WTC11 (cell line): ENCODE measurements around the gene CEP192. TPM values are rescaled to one million over a fixed set of nuclear protein-coding genes. Genes with fewer than 3 reads are reported as not detected.

Source experiments
- AR ChIP-seq: fragments of 250-450 bp; sonication (Bioruptor Pico); IDR thresholded peaks from 2 replicates; pipeline ENCODE4 v1.9.0; 2021; ENCODE audit warnings: mild to moderate bottlenecking
- CREM ChIP-seq: sonication (generic); formaldehyde crosslinking; IDR thresholded peaks from 2 replicates; pipeline ENCODE4 v1.8.1; 2022; ENCODE audit warnings: mild to moderate bottlenecking, missing genetic modification reagents, moderate library complexity
- E2F5 ChIP-seq: sonication (generic); formaldehyde crosslinking; IDR thresholded peaks from 2 replicates; pipeline ENCODE4 v1.8.1; 2022; ENCODE audit warnings: mild to moderate bottlenecking, moderate library complexity, missing genetic modification reagents
- FOXK1 ChIP-seq: sonication (generic); formaldehyde crosslinking; IDR thresholded peaks from 2 replicates; pipeline ENCODE4 v1.8.0; 2022; ENCODE audit warnings: mild to moderate bottlenecking, moderate library complexity, missing genetic modification reagents
- FOXP1 ChIP-seq: sonication (generic); formaldehyde crosslinking; IDR thresholded peaks from 2 replicates; pipeline ENCODE4 v1.8.0; 2022; ENCODE audit warnings: missing genetic modification reagents, mild to moderate bottlenecking, moderate library complexity, borderline replicate concordance
- JUN ChIP-seq: sonication (generic); formaldehyde crosslinking; IDR thresholded peaks from 2 replicates; pipeline ENCODE4 v1.8.0; 2023; ENCODE audit warnings: mild to moderate bottlenecking, missing genetic modification reagents
- MXD4 ChIP-seq: fragments of 250-450 bp; sonication (Bioruptor Pico); IDR thresholded peaks from 2 replicates; pipeline ENCODE4 v1.8.0; 2021; ENCODE audit warnings: mild to moderate bottlenecking, moderate library complexity, borderline replicate concordance
- NFYB ChIP-seq: sonication (generic); formaldehyde crosslinking; conservative IDR thresholded peaks from 2 replicates; pipeline ENCODE4 v1.8.0; 2022; ENCODE audit warnings: low read depth, missing genetic modification reagents
- NR2C2 ChIP-seq: sonication (generic); formaldehyde crosslinking; IDR thresholded peaks from 2 replicates; pipeline ENCODE4 v1.8.0; 2022; ENCODE audit warnings: mild to moderate bottlenecking, missing genetic modification reagents
- NR3C1 ChIP-seq: sonication (generic); formaldehyde crosslinking; conservative IDR thresholded peaks from 2 replicates; pipeline ENCODE4 v1.8.1; 2023; ENCODE audit warnings: low read depth, mild to moderate bottlenecking, missing genetic modification reagents
- OVOL2 ChIP-seq: fragments of 250-450 bp; sonication (Bioruptor Pico); IDR thresholded peaks from 2 replicates; pipeline ENCODE4 v1.9.0; 2021; ENCODE audit warnings: mild to moderate bottlenecking, borderline replicate concordance
- SP1 ChIP-seq: sonication (generic); formaldehyde crosslinking; conservative IDR thresholded peaks from 2 replicates; pipeline ENCODE4 v1.8.1; 2022; ENCODE audit warnings: missing genetic modification reagents
- TEAD1 ChIP-seq: sonication (generic); formaldehyde crosslinking; IDR thresholded peaks from 2 replicates; pipeline ENCODE4 v1.8.0; 2022; ENCODE audit warnings: mild to moderate bottlenecking, missing genetic modification reagents
- ZBTB21 ChIP-seq: sonication (generic); formaldehyde crosslinking; IDR thresholded peaks from 2 replicates; pipeline ENCODE4 v1.8.1; 2023; ENCODE audit warnings: mild to moderate bottlenecking, missing genetic modification reagents, borderline replicate concordance
- ZBTB43 ChIP-seq: sonication (generic); formaldehyde crosslinking; IDR thresholded peaks from 2 replicates; pipeline ENCODE4 v1.8.1; 2023; ENCODE audit warnings: mild to moderate bottlenecking, missing genetic modification reagents
- ZNF121 ChIP-seq: sonication (generic); formaldehyde crosslinking; IDR thresholded peaks from 2 replicates; pipeline ENCODE4 v1.8.0; 2023; ENCODE audit warnings: missing genetic modification reagents
- ZNF396 ChIP-seq: fragments of 250-450 bp; sonication (Bioruptor Pico); IDR thresholded peaks from 2 replicates; pipeline ENCODE4 v1.8.0; 2021; ENCODE audit warnings: mild to moderate bottlenecking, moderate library complexity, borderline replicate concordance
- ZNF423 ChIP-seq: fragments of 250-450 bp; sonication (Bioruptor Pico); IDR thresholded peaks from 2 replicates; pipeline ENCODE4 v2.1.2; 2022; ENCODE audit warnings: mild to moderate bottlenecking, moderate library complexity
- total RNA-seq: library from RNA; stranded (reverse); gene quantifications from 3 replicates; pipeline ENCODE4 v1.2.3, GENCODE V29; 2021
- TF ChIP-seq, protein P1 (sequence below): fragments of 250-450 bp; sonication (Bioruptor Pico); IDR thresholded peaks from 2 replicates; pipeline ENCODE4 v1.9.0; 2021; ENCODE audit warnings: mild to moderate bottlenecking, borderline replicate concordance
- TF ChIP-seq, protein P2 (sequence below): fragments of 250-450 bp; sonication (Bioruptor Pico); conservative IDR thresholded peaks from 2 replicates; pipeline ENCODE4 v1.9.0; 2021; ENCODE audit warnings: mild to moderate bottlenecking
- TF ChIP-seq, protein P3 (sequence below): fragments of 250-450 bp; sonication (Bioruptor Pico); IDR thresholded peaks from 2 replicates; pipeline ENCODE4 v2.1.2; 2022; ENCODE audit warnings: mild to moderate bottlenecking, moderate library complexity
- TF ChIP-seq, protein P4 (sequence below): sonication (generic); formaldehyde crosslinking; IDR thresholded peaks from 2 replicates; pipeline ENCODE4 v1.8.1; 2022; ENCODE audit warnings: missing genetic modification reagents, borderline replicate concordance
- TF ChIP-seq, protein P5 (sequence below): sonication (generic); formaldehyde crosslinking; IDR thresholded peaks from 2 replicates; pipeline ENCODE4 v1.8.0; 2023; ENCODE audit warnings: missing genetic modification reagents

CEP192 gene
- total RNA-seq, 1 experiment from 2014 or later, result 25.4 TPM

GRCh38 chr18:12990967-12991820 lies at the start of gene CEP192 (continued):
- TF ChIP-seq FOXP1, result peak; percentile 92
- no peak for TF ChIP-seq ZBTB21 (CRISPR knock-in tag)
- TF ChIP-seq AR (CRISPR knock-in tag), result no peak
- peak; percentile 47; the same call in 1 of the 2 replicates for TF ChIP-seq CREM
- TF ChIP-seq, protein P1, sequence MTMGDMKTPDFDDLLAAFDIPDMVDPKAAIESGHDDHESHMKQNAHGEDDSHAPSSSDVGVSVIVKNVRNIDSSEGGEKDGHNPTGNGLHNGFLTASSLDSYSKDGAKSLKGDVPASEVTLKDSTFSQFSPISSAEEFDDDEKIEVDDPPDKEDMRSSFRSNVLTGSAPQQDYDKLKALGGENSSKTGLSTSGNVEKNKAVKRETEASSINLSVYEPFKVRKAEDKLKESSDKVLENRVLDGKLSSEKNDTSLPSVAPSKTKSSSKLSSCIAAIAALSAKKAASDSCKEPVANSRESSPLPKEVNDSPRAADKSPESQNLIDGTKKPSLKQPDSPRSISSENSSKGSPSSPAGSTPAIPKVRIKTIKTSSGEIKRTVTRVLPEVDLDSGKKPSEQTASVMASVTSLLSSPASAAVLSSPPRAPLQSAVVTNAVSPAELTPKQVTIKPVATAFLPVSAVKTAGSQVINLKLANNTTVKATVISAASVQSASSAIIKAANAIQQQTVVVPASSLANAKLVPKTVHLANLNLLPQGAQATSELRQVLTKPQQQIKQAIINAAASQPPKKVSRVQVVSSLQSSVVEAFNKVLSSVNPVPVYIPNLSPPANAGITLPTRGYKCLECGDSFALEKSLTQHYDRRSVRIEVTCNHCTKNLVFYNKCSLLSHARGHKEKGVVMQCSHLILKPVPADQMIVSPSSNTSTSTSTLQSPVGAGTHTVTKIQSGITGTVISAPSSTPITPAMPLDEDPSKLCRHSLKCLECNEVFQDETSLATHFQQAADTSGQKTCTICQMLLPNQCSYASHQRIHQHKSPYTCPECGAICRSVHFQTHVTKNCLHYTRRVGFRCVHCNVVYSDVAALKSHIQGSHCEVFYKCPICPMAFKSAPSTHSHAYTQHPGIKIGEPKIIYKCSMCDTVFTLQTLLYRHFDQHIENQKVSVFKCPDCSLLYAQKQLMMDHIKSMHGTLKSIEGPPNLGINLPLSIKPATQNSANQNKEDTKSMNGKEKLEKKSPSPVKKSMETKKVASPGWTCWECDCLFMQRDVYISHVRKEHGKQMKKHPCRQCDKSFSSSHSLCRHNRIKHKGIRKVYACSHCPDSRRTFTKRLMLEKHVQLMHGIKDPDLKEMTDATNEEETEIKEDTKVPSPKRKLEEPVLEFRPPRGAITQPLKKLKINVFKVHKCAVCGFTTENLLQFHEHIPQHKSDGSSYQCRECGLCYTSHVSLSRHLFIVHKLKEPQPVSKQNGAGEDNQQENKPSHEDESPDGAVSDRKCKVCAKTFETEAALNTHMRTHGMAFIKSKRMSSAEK (CRISPR knock-in tag), result no peak
- TF ChIP-seq ZBTB43, result peak; percentile 83
- TF ChIP-seq, protein P2, sequence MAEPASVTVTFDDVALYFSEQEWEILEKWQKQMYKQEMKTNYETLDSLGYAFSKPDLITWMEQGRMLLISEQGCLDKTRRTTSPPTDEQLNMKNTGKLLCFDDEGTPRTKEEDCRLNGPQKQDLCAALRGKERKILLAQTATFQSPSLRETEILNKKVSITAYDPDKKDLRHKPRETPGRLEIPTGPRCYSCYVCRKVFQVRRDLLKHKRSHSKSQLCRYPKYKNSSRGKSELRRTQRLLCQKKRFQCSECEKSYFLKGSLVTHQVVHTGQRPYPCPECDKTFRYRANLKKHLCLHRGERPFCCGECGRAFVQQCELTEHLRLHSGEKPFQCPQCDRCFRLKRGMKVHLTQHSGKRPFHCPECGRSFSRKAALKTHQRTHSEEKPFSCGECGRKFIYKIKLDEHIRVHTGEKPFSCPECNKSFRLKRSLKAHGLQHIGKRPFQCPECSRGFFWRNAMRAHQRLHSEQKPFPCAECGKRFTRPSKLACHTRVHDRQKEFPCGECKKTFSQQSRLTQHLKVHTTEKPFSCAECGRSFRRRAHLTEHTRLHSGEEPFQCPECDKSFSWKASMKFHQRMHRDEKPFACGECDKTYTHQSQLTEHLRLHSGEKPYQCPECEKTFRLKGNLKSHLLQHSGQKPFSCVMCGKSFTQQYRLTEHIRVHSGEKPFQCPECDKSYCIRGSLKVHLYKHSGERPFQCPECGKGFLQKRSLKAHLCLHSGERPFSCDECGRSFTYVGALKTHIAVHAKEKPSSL, result no peak
- no peak for TF ChIP-seq ZNF396 (CRISPR knock-in tag)
- TF ChIP-seq NR2C2 (CRISPR knock-in tag), result no peak
- TF ChIP-seq, protein P3, sequence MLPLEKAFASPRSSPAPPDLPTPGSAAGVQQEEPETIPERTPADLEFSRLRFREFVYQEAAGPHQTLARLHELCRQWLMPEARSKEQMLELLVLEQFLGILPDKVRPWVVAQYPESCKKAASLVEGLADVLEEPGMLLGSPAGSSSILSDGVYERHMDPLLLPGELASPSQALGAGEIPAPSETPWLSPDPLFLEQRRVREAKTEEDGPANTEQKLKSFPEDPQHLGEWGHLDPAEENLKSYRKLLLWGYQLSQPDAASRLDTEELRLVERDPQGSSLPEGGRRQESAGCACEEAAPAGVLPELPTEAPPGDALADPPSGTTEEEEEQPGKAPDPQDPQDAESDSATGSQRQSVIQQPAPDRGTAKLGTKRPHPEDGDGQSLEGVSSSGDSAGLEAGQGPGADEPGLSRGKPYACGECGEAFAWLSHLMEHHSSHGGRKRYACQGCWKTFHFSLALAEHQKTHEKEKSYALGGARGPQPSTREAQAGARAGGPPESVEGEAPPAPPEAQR (CRISPR knock-in tag), result no peak
- peak; percentile 87 for TF ChIP-seq NFYB (CRISPR knock-in tag)
- TF ChIP-seq TEAD1, result peak; percentile 55
- no peak for TF ChIP-seq JUN (CRISPR knock-in tag)
- peak; percentile 91 for TF ChIP-seq E2F5 (CRISPR knock-in tag)
- TF ChIP-seq NR3C1, result no peak
- TF ChIP-seq ZNF121 (CRISPR knock-in tag), result no peak
- TF ChIP-seq SP1 (CRISPR knock-in tag), result peak; percentile 93
- TF ChIP-seq OVOL2 (CRISPR knock-in tag), result no peak
- TF ChIP-seq, protein P4, sequence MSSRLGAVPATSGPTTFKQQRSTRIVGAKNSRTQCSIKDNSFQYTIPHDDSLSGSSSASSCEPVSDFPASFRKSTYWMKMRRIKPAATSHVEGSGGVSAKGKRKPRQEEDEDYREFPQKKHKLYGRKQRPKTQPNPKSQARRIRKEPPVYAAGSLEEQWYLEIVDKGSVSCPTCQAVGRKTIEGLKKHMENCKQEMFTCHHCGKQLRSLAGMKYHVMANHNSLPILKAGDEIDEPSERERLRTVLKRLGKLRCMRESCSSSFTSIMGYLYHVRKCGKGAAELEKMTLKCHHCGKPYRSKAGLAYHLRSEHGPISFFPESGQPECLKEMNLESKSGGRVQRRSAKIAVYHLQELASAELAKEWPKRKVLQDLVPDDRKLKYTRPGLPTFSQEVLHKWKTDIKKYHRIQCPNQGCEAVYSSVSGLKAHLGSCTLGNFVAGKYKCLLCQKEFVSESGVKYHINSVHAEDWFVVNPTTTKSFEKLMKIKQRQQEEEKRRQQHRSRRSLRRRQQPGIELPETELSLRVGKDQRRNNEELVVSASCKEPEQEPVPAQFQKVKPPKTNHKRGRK, result no peak
- TF ChIP-seq FOXK1, result peak; percentile 88; the same call in 1 of the 2 replicates
- TF ChIP-seq ZNF423, result no peak
- TF ChIP-seq MXD4 (CRISPR knock-in tag), result no peak
- TF ChIP-seq, protein P5, sequence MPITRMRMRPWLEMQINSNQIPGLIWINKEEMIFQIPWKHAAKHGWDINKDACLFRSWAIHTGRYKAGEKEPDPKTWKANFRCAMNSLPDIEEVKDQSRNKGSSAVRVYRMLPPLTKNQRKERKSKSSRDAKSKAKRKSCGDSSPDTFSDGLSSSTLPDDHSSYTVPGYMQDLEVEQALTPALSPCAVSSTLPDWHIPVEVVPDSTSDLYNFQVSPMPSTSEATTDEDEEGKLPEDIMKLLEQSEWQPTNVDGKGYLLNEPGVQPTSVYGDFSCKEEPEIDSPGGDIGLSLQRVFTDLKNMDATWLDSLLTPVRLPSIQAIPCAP, result peak; percentile 61; the same call in 1 of the 2 replicates
